ENCODE measurements around the gene DAAM2.

The DAAM2 gene

GRCh38 chr6:39812853-39813533, 20.8 kb downstream of the DAAM2 start:
- in situ Hi-C loops (cut with MboI; ENCODE audit: low pct_unique_long_range_greater_than_20kb, low sequenced_read_pairs, unreplicated experiment) = no loop called here
- no peak for DNase-seq (ENCODE audit: low spot score)
- TF ChIP-seq CTCF (IDR thresholded peaks at IDR 0.05; ENCODE audit: extremely low read depth, insufficient read depth, missing control alignments) = no peak

GRCh38 chr6:39814236-39814635, 22.1 kb downstream of the DAAM2 start:
- in situ Hi-C loops (cut with MboI; ENCODE audit: low pct_unique_long_range_greater_than_20kb, low sequenced_read_pairs, unreplicated experiment) = no loop called here
- DNase-seq (ENCODE audit: low spot score) = no peak
- no peak for TF ChIP-seq CTCF (IDR thresholded peaks at IDR 0.05; ENCODE audit: extremely low read depth, insufficient read depth, missing control alignments)

DNA sequence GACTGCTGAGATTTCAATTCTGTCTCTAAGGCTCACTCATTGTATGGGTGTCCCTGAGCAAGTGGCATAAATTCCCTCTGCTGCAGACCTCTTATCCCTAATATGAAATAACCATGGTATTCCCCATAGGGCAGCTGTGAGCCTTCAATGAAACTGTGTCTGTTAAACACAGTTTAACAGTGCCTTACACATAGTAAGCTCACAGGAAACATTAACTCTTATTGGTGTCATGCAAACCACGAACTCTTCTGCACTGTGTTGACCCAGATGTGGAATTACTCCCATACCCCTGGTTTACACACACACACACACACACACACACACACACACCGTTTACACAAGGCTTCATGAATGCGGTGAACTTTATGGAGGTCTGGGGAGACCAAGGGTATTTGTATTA, 23.2 kb downstream of the DAAM2 start:
- TF ChIP-seq CTCF (IDR thresholded peaks at IDR 0.05; ENCODE audit: extremely low read depth, insufficient read depth, missing control alignments) = no peak
- in situ Hi-C loops (cut with MboI; ENCODE audit: low pct_unique_long_range_greater_than_20kb, low sequenced_read_pairs, unreplicated experiment) = no loop called here
- DNase-seq (ENCODE audit: low spot score) = no peak

- TF ChIP-seq CTCF (IDR thresholded peaks at IDR 0.05; ENCODE audit: extremely low read depth, insufficient read depth, missing control alignments) = no peak
- in situ Hi-C loops (cut with MboI; ENCODE audit: low pct_unique_long_range_greater_than_20kb, low sequenced_read_pairs, unreplicated experiment) = no loop called here
- DNase-seq (ENCODE audit: low spot score) = no peak
Observed at GRCh38 chr6:39816747-39817146, 24.6 kb downstream of the DAAM2 start.

GRCh38 chr6:39818695-39819094, 26.5 kb downstream of the DAAM2 start:
- TF ChIP-seq CTCF (IDR thresholded peaks at IDR 0.05; ENCODE audit: extremely low read depth, insufficient read depth, missing control alignments) = no peak
- DNase-seq (ENCODE audit: low spot score) = no peak
- in situ Hi-C loops (cut with MboI; ENCODE audit: low pct_unique_long_range_greater_than_20kb, low sequenced_read_pairs, unreplicated experiment) = no loop called here

GRCh38 chr6:39819228-39819627, 27.1 kb downstream of the DAAM2 start:
- in situ Hi-C loops (cut with MboI; ENCODE audit: low pct_unique_long_range_greater_than_20kb, low sequenced_read_pairs, unreplicated experiment) = no loop called here
- no peak for TF ChIP-seq CTCF (IDR thresholded peaks at IDR 0.05; ENCODE audit: extremely low read depth, insufficient read depth, missing control alignments)
- DNase-seq (ENCODE audit: low spot score) = no peak
